ENCODE measurements around the gene ETS1. TPM values are rescaled to one million over a fixed set of nuclear protein-coding genes. Genes with fewer than 3 reads are reported as not detected.

ETS1 gene
- total RNA-seq, 1 experiment from 2014 or later = 66.4 TPM

DNA sequence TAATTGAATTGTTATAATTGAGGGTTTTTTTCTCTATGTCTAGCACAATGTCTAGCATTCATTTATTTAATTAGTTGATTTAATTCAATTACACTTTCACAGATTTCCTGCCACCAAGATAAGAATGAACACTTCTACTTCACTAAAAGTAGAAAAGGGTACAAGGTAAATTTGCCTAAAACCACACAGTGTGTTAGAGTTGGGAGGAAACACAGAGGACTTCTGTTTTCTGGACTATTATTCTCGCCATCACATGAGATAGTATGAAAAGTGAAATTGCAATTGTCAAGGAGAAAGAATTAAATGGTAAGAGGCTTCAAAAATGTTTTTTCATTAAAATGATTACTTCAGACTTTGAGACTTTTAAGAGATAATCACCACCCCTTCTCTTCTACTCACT lies 109.5 kb downstream of the ETS1 start:
- no peaks in the 10 kb centered on the region for H3K9me3 ChIP-seq (ENCODE audit: control insufficient read depth, insufficient read depth, low read depth, low read length)
- intact Hi-C loops (cut with micrococcal nuclease; ENCODE audit: unreplicated experiment) = loop anchor here (10.0 kb wide), 1 partner anchor 183 kb away; no protein-coding TSS in a partner anchor
- H3K36me3 ChIP-seq (ENCODE audit: control insufficient read depth, insufficient read depth, low read length) = peaks cover 17% of the 10 kb centered on the region; the same call in 1 of the 2 replicates
- H3K4me1 ChIP-seq (ENCODE audit: control insufficient read depth, insufficient read depth, low read length) = peaks cover 7% of the 10 kb centered on the region
- ATAC-seq = no peak
- in situ Hi-C loops (cut with HindIII; ENCODE audit: low pct_unique_long_range_greater_than_20kb, low sequenced_read_pairs) = no loop called here
- ChIA-PET CTCF (no interaction called here), POLR2A (no interaction called here)
- TF ChIP-seq SIN3A (IDR thresholded peaks at IDR 0.05; ENCODE audit: borderline replicate concordance, insufficient read depth, low read depth, low read length) (no peak), POLR2AphosphoS5 (IDR thresholded peaks at IDR 0.05; ENCODE audit: low read depth, low read length) (no peak), TCF7L2 (IDR thresholded peaks at IDR 0.05; ENCODE audit: low read depth, low read length) (no peak)
- TF ChIP-seq, protein P1, sequence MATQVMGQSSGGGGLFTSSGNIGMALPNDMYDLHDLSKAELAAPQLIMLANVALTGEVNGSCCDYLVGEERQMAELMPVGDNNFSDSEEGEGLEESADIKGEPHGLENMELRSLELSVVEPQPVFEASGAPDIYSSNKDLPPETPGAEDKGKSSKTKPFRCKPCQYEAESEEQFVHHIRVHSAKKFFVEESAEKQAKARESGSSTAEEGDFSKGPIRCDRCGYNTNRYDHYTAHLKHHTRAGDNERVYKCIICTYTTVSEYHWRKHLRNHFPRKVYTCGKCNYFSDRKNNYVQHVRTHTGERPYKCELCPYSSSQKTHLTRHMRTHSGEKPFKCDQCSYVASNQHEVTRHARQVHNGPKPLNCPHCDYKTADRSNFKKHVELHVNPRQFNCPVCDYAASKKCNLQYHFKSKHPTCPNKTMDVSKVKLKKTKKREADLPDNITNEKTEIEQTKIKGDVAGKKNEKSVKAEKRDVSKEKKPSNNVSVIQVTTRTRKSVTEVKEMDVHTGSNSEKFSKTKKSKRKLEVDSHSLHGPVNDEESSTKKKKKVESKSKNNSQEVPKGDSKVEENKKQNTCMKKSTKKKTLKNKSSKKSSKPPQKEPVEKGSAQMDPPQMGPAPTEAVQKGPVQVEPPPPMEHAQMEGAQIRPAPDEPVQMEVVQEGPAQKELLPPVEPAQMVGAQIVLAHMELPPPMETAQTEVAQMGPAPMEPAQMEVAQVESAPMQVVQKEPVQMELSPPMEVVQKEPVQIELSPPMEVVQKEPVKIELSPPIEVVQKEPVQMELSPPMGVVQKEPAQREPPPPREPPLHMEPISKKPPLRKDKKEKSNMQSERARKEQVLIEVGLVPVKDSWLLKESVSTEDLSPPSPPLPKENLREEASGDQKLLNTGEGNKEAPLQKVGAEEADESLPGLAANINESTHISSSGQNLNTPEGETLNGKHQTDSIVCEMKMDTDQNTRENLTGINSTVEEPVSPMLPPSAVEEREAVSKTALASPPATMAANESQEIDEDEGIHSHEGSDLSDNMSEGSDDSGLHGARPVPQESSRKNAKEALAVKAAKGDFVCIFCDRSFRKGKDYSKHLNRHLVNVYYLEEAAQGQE (IDR thresholded peaks at IDR 0.05; ENCODE audit: insufficient read depth in 1 of 2, low read depth in 2 of 2, low read length in 1 of 2) = no peak
- TF ChIP-seq, protein P2, sequence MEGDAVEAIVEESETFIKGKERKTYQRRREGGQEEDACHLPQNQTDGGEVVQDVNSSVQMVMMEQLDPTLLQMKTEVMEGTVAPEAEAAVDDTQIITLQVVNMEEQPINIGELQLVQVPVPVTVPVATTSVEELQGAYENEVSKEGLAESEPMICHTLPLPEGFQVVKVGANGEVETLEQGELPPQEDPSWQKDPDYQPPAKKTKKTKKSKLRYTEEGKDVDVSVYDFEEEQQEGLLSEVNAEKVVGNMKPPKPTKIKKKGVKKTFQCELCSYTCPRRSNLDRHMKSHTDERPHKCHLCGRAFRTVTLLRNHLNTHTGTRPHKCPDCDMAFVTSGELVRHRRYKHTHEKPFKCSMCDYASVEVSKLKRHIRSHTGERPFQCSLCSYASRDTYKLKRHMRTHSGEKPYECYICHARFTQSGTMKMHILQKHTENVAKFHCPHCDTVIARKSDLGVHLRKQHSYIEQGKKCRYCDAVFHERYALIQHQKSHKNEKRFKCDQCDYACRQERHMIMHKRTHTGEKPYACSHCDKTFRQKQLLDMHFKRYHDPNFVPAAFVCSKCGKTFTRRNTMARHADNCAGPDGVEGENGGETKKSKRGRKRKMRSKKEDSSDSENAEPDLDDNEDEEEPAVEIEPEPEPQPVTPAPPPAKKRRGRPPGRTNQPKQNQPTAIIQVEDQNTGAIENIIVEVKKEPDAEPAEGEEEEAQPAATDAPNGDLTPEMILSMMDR (IDR thresholded peaks at IDR 0.05) = no peak
- H3K4me3 ChIP-seq (ENCODE audit: low read depth in 2 of 2, low read length in 2 of 2) = no peak overlapping the region
- no peak for DNase-seq (ENCODE audit: low read depth, low spot score)
- no TSS peak for BruUV-seq (replicated peaks)
- H3K27ac ChIP-seq (ENCODE audit: low read length) = no peak overlapping the region
- no peaks in the 10 kb centered on the region for H3K27me3 ChIP-seq (ENCODE audit: control insufficient read depth, insufficient read depth, low read length)

DNA sequence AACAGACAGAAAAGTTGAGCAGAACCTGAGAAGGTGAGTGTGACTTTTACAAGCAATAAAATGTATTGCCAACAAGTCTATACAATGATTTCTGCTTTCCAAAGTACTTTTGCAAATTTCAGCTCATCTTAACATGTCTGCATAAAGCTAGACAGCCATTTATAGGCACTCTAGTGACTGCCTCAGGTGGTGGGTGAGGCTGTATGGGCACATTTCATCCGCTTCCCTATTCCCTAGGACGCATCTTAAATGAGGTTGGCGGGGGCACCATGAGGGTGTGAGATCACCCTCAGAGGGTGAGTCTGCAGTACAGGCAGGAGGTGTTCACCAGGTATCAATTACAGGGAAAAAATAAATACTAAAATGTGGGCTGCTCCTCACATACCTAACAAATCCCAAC lies 110.1 kb downstream of the ETS1 start:
- H3K4me1 ChIP-seq (ENCODE audit: control insufficient read depth, insufficient read depth, low read length) = peaks cover 12% of the 10 kb centered on the region
- in situ Hi-C loops (cut with HindIII; ENCODE audit: low pct_unique_long_range_greater_than_20kb, low sequenced_read_pairs) = no loop called here
- no peaks in the 10 kb centered on the region for H3K27me3 ChIP-seq (ENCODE audit: control insufficient read depth, insufficient read depth, low read length)
- H3K27ac ChIP-seq (ENCODE audit: low read length) = no peak overlapping the region
- no peak for ATAC-seq
- no TSS peak for BruUV-seq (replicated peaks)
- intact Hi-C loops (cut with micrococcal nuclease; ENCODE audit: unreplicated experiment) = loop anchor here (10.0 kb wide), 1 partner anchor 182 kb away; no protein-coding TSS in a partner anchor
- peaks cover 17% of the 10 kb centered on the region; the same call in 1 of the 2 replicates for H3K36me3 ChIP-seq (ENCODE audit: control insufficient read depth, insufficient read depth, low read length)
- no peaks in the 10 kb centered on the region for H3K9me3 ChIP-seq (ENCODE audit: control insufficient read depth, insufficient read depth, low read depth, low read length)
- no peak overlapping the region for H3K4me3 ChIP-seq (ENCODE audit: low read depth in 2 of 2, low read length in 2 of 2)
- CTCF ChIA-PET = no interaction called here
- TF ChIP-seq, protein P2 (IDR thresholded peaks at IDR 0.05) = no peak
- TF ChIP-seq, protein P1 (IDR thresholded peaks at IDR 0.05; ENCODE audit: insufficient read depth in 1 of 2, low read depth in 2 of 2, low read length in 1 of 2) = no peak
- no peak for TF ChIP-seq TCF7L2 (IDR thresholded peaks at IDR 0.05; ENCODE audit: low read depth, low read length)
- no peak for TF ChIP-seq SIN3A (IDR thresholded peaks at IDR 0.05; ENCODE audit: borderline replicate concordance, insufficient read depth, low read depth, low read length)
- TF ChIP-seq POLR2AphosphoS5 (IDR thresholded peaks at IDR 0.05; ENCODE audit: low read depth, low read length) = no peak
- POLR2A ChIA-PET = no interaction called here
- DNase-seq (ENCODE audit: low read depth, low spot score) = no peak
